Mammary epithelial cell (primary cell): ENCODE results near the gene DYSF.

ENCODE experiments used
- CTCF ChIP-seq, 2 donors: IDR thresholded peaks in 1 of 2; conservative IDR thresholded peaks in 1 of 2; 2 replicates each; pipeline ENCODE4 v1.5.1; 2011 to 2012; ENCODE audit warnings: inconsistent platforms in 2 of 2, low read length in 2 of 2, mild to moderate bottlenecking in 2 of 2, control low read depth in 1 of 2, low read depth in 1 of 2; ENCODE audit not compliant: insufficient read depth in 1 of 2; ENCODE audit errors: extremely low read depth in 1 of 2
- EZH2 ChIP-seq: IDR thresholded peaks from 2 replicates; pipeline ENCODE4 v1.6.1; 2012; ENCODE audit warnings: low read length, inconsistent platforms, borderline replicate concordance

DNA sequence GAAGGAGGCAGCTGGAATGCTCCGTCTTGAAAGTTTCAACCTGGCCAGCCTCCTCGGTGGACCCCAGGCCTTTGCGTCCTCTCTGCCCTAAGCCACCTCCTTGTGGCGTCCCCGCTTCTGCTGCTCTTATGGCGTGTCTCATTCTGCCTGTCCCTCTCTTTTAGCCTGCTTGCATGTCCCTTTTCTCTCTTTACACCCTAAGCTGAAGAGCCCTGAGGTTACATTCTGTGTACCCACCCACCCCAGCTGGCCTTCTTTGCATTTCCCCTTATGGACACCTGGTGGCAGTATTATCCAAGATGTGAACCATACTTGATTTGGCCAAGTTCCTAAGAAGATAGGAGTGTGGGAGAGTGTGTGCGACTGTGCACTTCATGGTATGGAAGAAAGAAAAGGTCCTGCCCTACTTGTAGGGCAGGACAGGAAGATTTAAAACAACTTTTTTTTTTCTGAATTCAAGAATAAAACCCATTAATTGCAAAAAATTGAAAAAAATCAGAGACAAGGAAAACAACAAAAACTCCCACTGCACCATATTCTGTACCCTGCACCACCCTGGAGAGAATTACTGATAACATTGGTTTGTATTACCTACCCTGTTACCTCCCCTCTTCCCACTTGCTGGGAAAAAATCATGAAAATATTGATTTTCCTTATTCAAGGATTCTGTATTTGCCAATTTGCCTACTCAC, 77.4 kb downstream of the DYSF start:
- TF ChIP-seq CTCF (conservative IDR thresholded peaks at IDR 0.05 in 1 of 2, IDR thresholded peaks at IDR 0.05 in 1 of 2; ENCODE audit: extremely low read depth in 1 of 2, insufficient read depth in 1 of 2, low read depth in 1 of 2, low read length in 2 of 2) (peak; percentile 74 to 76), EZH2 (no peak)
